HEK293 (cell line): ENCODE measurements around the gene LHB.
A peak's percentile ranks its signal among the peaks of the same experiment; 100 is the strongest.

Experiments
- CTCF ChIA-PET: fragments of 350-600 bp; formaldehyde crosslinking; extraction: SDS; loops from one replicate; lab custom pipeline; 2021; ENCODE audit warnings: antibody characterized with exemption; lab: Yijun Ruan, JAX
- POLR2A ChIA-PET: fragments of 300-600 bp; formaldehyde crosslinking; extraction: SDS; loops from one replicate; lab custom pipeline; 2020; ENCODE audit warnings: antibody characterized with exemption, inconsistent platforms; lab: Yijun Ruan, JAX
- H3K27ac ChIP-seq: fragments of 200-500 bp; sonication (Bioruptor generic); 2 replicates; pipeline ENCODE4 v1.5.1; 2014; ENCODE audit warnings: low read depth, low read length, control low read depth, inconsistent platforms; ENCODE audit errors: extremely low read depth
- H3K36me3 ChIP-seq, 2 experiments: fragments of 200-500 bp in 1 of 2; sonication (Bioruptor generic) in 1 of 2; 1 replicate in 1 of 2; 2 replicates in 1 of 2; pipeline ENCODE4 v1.5.1; 2014 to 2017; ENCODE audit warnings: inconsistent platforms in 2 of 2, low read length in 2 of 2; ENCODE audit not compliant: control insufficient read depth in 2 of 2, insufficient read depth in 1 of 2
- H3K4me1 ChIP-seq: fragments of 200-500 bp; sonication (Bioruptor generic); 2 replicates; pipeline ENCODE4 v1.5.1; 2014; ENCODE audit warnings: mild to moderate bottlenecking, low read length, inconsistent platforms; ENCODE audit not compliant: control insufficient read depth, insufficient read depth
- H3K4me3 ChIP-seq: 2 replicates; pipeline ENCODE4 v1.5.1; 2011; ENCODE audit warnings: low read depth, mild to moderate bottlenecking, control low read depth, low read length, moderate library complexity
- H3K9me3 ChIP-seq: fragments of 200-500 bp; sonication (Bioruptor generic); 2 replicates; pipeline ENCODE4 v1.5.1; 2014; ENCODE audit warnings: low read depth, low read length, inconsistent platforms; ENCODE audit not compliant: control insufficient read depth, insufficient read depth
- EGR2 ChIP-seq: fragments of 450-650 bp; formaldehyde crosslinking; IDR thresholded peaks from 2 replicates; pipeline ENCODE4 v1.5.1; 2016; ENCODE audit warnings: low read depth, missing biosample characterization, missing genetic modification characterization
- KLF1 ChIP-seq: fragments of 450-650 bp; formaldehyde crosslinking; IDR thresholded peaks from 2 replicates; pipeline ENCODE4 v1.5.1; 2016; ENCODE audit warnings: missing biosample characterization, missing genetic modification characterization
- MEIS1 ChIP-seq: sonication (generic); formaldehyde crosslinking; IDR thresholded peaks from 2 replicates; pipeline ENCODE4 v1.8.1; 2022; ENCODE audit warnings: missing genetic modification reagents, mild to moderate bottlenecking, borderline replicate concordance
- MYNN ChIP-seq: fragments of 450-650 bp; formaldehyde crosslinking; IDR thresholded peaks from 2 replicates; pipeline ENCODE4 v1.5.1; 2016; ENCODE audit warnings: missing biosample characterization, missing genetic modification characterization, borderline replicate concordance
- SP2 ChIP-seq: fragments of 450-650 bp; formaldehyde crosslinking; IDR thresholded peaks from 2 replicates; pipeline ENCODE4 v1.5.1; 2016; ENCODE audit warnings: missing biosample characterization, missing genetic modification characterization
- ZBTB8A ChIP-seq: fragments of 450-650 bp; formaldehyde crosslinking; IDR thresholded peaks from 2 replicates; pipeline ENCODE4 v1.5.1; 2016; ENCODE audit warnings: missing biosample characterization, missing genetic modification characterization
- ZNF19 ChIP-seq: fragments of 450-650 bp; formaldehyde crosslinking; IDR thresholded peaks from 2 replicates; pipeline ENCODE4; 2016; ENCODE audit warnings: missing biosample characterization, missing genetic modification characterization, low read depth
- ZNF391 ChIP-seq: fragments of 450-650 bp; formaldehyde crosslinking; IDR thresholded peaks from 2 replicates; pipeline ENCODE4 v1.5.1; 2016; ENCODE audit warnings: low read depth, missing biosample characterization, missing genetic modification characterization, borderline replicate concordance
- ZNF394 ChIP-seq: fragments of 450-650 bp; formaldehyde crosslinking; IDR thresholded peaks from 2 replicates; pipeline ENCODE4 v1.5.1; 2016; ENCODE audit warnings: missing biosample characterization, missing genetic modification characterization, mild to moderate bottlenecking, moderate library complexity, borderline replicate concordance
- ZNF473 ChIP-seq: fragments of 450-650 bp; formaldehyde crosslinking; IDR thresholded peaks from 2 replicates; pipeline ENCODE4 v1.5.1; 2017; ENCODE audit warnings: missing biosample characterization, missing genetic modification characterization
- ZNF600 ChIP-seq: fragments of 450-650 bp; formaldehyde crosslinking; IDR thresholded peaks from 2 replicates; pipeline ENCODE4 v1.5.1; 2016; ENCODE audit warnings: missing biosample characterization, missing genetic modification characterization
- ZNF654 ChIP-seq: fragments of 450-650 bp; formaldehyde crosslinking; IDR thresholded peaks from 2 replicates; pipeline ENCODE4 v1.5.1; 2016; ENCODE audit warnings: low read depth, missing biosample characterization, missing genetic modification characterization
- ZNF76 ChIP-seq: fragments of 450-650 bp; formaldehyde crosslinking; IDR thresholded peaks from 2 replicates; pipeline ENCODE4; 2016; ENCODE audit warnings: low read depth, missing biosample characterization, missing genetic modification characterization, borderline replicate concordance
- ZNF791 ChIP-seq: fragments of 450-650 bp; formaldehyde crosslinking; IDR thresholded peaks from 2 replicates; pipeline ENCODE4 v1.5.1; 2016; ENCODE audit warnings: missing biosample characterization, missing genetic modification characterization
- ZNF830 ChIP-seq: fragments of 450-650 bp; IDR thresholded peaks from 2 replicates; pipeline ENCODE4 v1.5.0; 2018; ENCODE audit warnings: missing biosample characterization, missing genetic modification characterization, low read depth, mild to moderate bottlenecking, moderate library complexity
- TF ChIP-seq, protein P1 (sequence below): fragments of 450-650 bp; formaldehyde crosslinking; IDR thresholded peaks from 2 replicates; pipeline ENCODE4 v1.5.1; 2016; ENCODE audit warnings: missing biosample characterization, missing genetic modification characterization
- TF ChIP-seq, protein P2 (sequence below): fragments of 450-650 bp; formaldehyde crosslinking; IDR thresholded peaks from 2 replicates; pipeline ENCODE4 v1.5.1; 2016; ENCODE audit warnings: missing biosample characterization, missing genetic modification characterization, low read depth
- TF ChIP-seq, protein P3 (sequence below): fragments of 450-650 bp; formaldehyde crosslinking; IDR thresholded peaks from 2 replicates; pipeline ENCODE4 v1.5.1; 2017; ENCODE audit warnings: missing biosample characterization, missing genetic modification characterization
- TF ChIP-seq, protein P4 (sequence below): fragments of 450-650 bp; formaldehyde crosslinking; IDR thresholded peaks from 2 replicates; pipeline ENCODE4 v1.5.1; 2016; ENCODE audit warnings: missing biosample characterization, missing genetic modification characterization

The LHB gene

DNA sequence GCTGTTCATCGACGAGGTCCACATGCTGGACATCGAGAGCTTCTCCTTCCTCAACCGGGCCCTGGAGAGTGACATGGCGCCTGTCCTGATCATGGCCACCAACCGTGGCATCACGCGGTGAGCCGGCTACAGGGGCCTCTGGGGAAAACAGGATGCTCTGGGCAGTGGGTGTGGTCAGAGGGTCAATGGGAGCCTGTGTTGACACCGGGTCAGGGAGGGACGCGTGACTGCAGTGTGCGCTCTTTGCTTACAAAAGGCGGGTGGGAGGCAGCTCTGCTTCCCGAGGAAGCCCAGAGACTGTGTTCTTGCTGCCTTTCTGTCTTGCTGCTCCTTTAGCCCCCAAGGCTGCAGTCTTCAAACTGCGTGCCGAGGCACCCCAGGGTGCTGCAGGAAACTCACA, 5.7 kb downstream of the LHB start (continued):
- TF ChIP-seq, protein P1, sequence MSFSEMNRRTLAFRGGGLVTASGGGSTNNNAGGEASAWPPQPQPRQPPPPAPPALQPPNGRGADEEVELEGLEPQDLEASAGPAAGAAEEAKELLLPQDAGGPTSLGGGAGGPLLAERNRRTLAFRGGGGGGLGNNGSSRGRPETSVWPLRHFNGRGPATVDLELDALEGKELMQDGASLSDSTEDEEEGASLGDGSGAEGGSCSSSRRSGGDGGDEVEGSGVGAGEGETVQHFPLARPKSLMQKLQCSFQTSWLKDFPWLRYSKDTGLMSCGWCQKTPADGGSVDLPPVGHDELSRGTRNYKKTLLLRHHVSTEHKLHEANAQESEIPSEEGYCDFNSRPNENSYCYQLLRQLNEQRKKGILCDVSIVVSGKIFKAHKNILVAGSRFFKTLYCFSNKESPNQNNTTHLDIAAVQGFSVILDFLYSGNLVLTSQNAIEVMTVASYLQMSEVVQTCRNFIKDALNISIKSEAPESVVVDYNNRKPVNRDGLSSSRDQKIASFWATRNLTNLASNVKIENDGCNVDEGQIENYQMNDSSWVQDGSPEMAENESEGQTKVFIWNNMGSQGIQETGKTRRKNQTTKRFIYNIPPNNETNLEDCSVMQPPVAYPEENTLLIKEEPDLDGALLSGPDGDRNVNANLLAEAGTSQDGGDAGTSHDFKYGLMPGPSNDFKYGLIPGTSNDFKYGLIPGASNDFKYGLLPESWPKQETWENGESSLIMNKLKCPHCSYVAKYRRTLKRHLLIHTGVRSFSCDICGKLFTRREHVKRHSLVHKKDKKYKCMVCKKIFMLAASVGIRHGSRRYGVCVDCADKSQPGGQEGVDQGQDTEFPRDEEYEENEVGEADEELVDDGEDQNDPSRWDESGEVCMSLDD (tag by site-specific recombination): no peak
- TF ChIP-seq MEIS1 (CRISPR knock-in tag): no peak
- TF ChIP-seq, protein P2, sequence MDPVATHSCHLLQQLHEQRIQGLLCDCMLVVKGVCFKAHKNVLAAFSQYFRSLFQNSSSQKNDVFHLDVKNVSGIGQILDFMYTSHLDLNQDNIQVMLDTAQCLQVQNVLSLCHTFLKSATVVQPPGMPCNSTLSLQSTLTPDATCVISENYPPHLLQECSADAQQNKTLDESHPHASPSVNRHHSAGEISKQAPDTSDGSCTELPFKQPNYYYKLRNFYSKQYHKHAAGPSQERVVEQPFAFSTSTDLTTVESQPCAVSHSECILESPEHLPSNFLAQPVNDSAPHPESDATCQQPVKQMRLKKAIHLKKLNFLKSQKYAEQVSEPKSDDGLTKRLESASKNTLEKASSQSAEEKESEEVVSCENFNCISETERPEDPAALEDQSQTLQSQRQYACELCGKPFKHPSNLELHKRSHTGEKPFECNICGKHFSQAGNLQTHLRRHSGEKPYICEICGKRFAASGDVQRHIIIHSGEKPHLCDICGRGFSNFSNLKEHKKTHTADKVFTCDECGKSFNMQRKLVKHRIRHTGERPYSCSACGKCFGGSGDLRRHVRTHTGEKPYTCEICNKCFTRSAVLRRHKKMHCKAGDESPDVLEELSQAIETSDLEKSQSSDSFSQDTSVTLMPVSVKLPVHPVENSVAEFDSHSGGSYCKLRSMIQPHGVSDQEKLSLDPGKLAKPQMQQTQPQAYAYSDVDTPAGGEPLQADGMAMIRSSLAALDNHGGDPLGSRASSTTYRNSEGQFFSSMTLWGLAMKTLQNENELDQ (tag by site-specific recombination): no peak
- no peak for TF ChIP-seq SP2 (tag by site-specific recombination)
- no peak for TF ChIP-seq ZNF391 (tag by site-specific recombination)
- no peak for TF ChIP-seq MYNN (tag by site-specific recombination)
- TF ChIP-seq ZNF473 (tag by site-specific recombination): no peak
- TF ChIP-seq ZBTB8A (tag by site-specific recombination): no peak
- no peak for TF ChIP-seq ZNF830 (tag by site-specific recombination)
- TF ChIP-seq ZNF394 (tag by site-specific recombination): no peak
- TF ChIP-seq EGR2 (tag by site-specific recombination): no peak
- TF ChIP-seq ZNF791 (tag by site-specific recombination): no peak
- TF ChIP-seq ZNF654: no peak
- no peak for TF ChIP-seq ZNF76 (tag by site-specific recombination)

DNA sequence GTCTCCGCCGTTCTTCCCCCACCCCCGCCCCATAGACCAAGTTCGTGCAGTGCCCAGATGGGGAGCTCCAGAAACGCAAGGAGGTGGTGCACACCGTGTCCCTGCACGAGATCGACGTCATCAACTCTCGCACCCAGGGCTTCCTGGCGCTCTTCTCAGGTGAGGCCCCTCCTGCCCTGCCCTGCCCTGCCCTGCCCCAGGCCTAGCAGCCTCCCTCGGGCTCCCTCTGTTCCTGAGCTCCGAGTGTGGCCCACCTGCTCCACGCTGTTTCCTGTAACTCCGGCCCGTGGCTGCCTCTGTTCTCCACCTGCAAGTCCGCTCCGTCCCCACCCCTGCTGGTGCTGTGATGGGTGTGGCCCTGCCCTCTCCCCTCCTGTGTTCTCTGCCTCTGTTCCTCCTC, 6.4 kb downstream of the LHB start:
- POLR2A ChIA-PET: interaction anchor here (1.3 to 2.5 kb wide), 2 partner anchors 10 to 17 kb away, joined by 3 to 7 read pairs; partner anchors contain the start of gene RUVBL2
- TF ChIP-seq, protein P3, sequence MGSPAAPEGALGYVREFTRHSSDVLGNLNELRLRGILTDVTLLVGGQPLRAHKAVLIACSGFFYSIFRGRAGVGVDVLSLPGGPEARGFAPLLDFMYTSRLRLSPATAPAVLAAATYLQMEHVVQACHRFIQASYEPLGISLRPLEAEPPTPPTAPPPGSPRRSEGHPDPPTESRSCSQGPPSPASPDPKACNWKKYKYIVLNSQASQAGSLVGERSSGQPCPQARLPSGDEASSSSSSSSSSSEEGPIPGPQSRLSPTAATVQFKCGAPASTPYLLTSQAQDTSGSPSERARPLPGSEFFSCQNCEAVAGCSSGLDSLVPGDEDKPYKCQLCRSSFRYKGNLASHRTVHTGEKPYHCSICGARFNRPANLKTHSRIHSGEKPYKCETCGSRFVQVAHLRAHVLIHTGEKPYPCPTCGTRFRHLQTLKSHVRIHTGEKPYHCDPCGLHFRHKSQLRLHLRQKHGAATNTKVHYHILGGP: no peak
- TF ChIP-seq, protein P4, sequence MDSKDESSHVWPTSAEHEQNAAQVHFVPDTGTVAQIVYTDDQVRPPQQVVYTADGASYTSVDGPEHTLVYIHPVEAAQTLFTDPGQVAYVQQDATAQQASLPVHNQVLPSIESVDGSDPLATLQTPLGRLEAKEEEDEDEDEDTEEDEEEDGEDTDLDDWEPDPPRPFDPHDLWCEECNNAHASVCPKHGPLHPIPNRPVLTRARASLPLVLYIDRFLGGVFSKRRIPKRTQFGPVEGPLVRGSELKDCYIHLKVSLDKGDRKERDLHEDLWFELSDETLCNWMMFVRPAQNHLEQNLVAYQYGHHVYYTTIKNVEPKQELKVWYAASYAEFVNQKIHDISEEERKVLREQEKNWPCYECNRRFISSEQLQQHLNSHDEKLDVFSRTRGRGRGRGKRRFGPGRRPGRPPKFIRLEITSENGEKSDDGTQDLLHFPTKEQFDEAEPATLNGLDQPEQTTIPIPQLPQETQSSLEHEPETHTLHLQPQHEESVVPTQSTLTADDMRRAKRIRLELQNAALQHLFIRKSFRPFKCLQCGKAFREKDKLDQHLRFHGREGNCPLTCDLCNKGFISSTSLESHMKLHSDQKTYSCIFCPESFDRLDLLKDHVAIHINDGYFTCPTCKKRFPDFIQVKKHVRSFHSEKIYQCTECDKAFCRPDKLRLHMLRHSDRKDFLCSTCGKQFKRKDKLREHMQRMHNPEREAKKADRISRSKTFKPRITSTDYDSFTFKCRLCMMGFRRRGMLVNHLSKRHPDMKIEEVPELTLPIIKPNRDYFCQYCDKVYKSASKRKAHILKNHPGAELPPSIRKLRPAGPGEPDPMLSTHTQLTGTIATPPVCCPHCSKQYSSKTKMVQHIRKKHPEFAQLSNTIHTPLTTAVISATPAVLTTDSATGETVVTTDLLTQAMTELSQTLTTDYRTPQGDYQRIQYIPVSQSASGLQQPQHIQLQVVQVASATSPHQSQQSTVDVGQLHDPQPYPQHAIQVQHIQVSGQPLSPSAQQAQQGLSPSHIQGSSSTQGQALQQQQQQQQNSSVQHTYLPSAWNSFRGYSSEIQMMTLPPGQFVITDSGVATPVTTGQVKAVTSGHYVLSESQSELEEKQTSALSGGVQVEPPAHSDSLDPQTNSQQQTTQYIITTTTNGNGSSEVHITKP: 0 out of 2 replicates have a peak, but pooled peaks have one; percentile 11
- peak; percentile 45 for TF ChIP-seq ZNF600
- no peak for TF ChIP-seq ZNF19 (tag by site-specific recombination)
- TF ChIP-seq KLF1 (tag by site-specific recombination): peak; percentile 40; the same call in 1 of the 2 replicates
- TF ChIP-seq, all 188 proteins: peak for 3
- Histone ChIP-seq H3K36me3 (peaks cover 33 to 79% of the 10 kb centered on the region in 2 experiments; a peak in 2 of 3 replicates), H3K9me3 (no peaks in the 10 kb centered on the region), H3K4me1 (no peaks in the 10 kb centered on the region), H3K4me3 (no peak overlapping the region), H3K27ac (no peak overlapping the region)
- CTCF ChIA-PET: interaction anchor here (0.7 to 9.4 kb wide), 3 partner anchors 12 to 67 kb away, joined by 3 to 133 read pairs (median 6); partner anchors contain the start of genes GYS1 and RUVBL2
